ENCODE measurements around the gene C6orf89.

GRCh38 chr6:36936824-36937223 is 51.1 kb downstream of the C6orf89 start:
- TF ChIP-seq CTCF (IDR thresholded peaks at IDR 0.05) (no peak), POLR2AphosphoS5 (IDR thresholded peaks at IDR 0.05; ENCODE audit: insufficient read depth in 1 of 2, low read depth in 1 of 2) (no peak)

Measured in vagina (tissue), 2 donors.